ENCODE measurements around the gene C14orf119.

GRCh38 chr14:23074906-23075305, 20.4 kb upstream of the C14orf119 start:
- TF ChIP-seq CTCF (conservative IDR thresholded peaks at IDR 0.05; ENCODE audit: low read depth, low read length) = no peak
- TF ChIP-seq EZH2 (IDR thresholded peaks at IDR 0.05; ENCODE audit: borderline replicate concordance, low read depth, low read length, poor library complexity, severe bottlenecking) = no peak

Measured in A673 (cell line).